Vagina (tissue), 2 donors: ENCODE data around the gene TECR.

Experiments
- POLR2A ChIP-seq, 2 donors: fragments of 450-650 bp; IDR thresholded peaks; one replicate each; pipeline ENCODE4 v1.6.1; 2017; ENCODE audit warnings: antibody characterized with exemption in 2 of 2, mild to moderate bottlenecking in 2 of 2, moderate library complexity in 2 of 2
- POLR2AphosphoS5 ChIP-seq, 2 donors: sonication (generic); formaldehyde crosslinking; IDR thresholded peaks; one replicate each; pipeline ENCODE4 v1.9.0; 2017; ENCODE audit warnings: antibody characterized with exemption in 2 of 2, mild to moderate bottlenecking in 2 of 2, low read depth in 1 of 2; ENCODE audit not compliant: insufficient read depth in 1 of 2
- TF ChIP-seq, protein P1 (sequence below), 3 experiments: fragments of 450-650 bp in 2 of 3; fragments of 200-600 bp in 1 of 3; sonication (generic) in 1 of 3; IDR thresholded peaks; one replicate each; pipeline ENCODE4 v1.5.1; 2017 to 2019; ENCODE audit warnings: antibody characterized with exemption in 3 of 3, mild to moderate bottlenecking in 2 of 3, moderate library complexity in 2 of 3

DNA sequence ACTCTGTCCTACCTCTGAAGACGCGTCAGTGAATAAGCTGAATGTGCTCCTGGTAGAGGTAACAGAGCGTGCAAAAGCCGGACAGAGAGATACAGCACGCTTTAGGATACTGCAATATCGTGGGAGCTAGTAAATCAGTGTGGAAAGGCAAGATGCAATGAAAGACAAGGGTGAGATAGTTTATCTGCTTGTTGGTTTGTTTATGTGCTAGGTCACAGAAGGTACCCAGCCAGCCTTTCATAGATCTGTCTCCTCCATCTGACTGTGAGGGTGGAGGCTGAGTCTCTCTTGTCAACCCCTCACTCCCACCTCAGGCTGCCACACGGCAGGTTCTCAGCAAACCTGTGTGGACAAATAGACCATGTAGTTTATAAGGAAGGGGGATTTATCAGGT, 32.6 kb upstream of the TECR start:
- TF ChIP-seq, protein P1, sequence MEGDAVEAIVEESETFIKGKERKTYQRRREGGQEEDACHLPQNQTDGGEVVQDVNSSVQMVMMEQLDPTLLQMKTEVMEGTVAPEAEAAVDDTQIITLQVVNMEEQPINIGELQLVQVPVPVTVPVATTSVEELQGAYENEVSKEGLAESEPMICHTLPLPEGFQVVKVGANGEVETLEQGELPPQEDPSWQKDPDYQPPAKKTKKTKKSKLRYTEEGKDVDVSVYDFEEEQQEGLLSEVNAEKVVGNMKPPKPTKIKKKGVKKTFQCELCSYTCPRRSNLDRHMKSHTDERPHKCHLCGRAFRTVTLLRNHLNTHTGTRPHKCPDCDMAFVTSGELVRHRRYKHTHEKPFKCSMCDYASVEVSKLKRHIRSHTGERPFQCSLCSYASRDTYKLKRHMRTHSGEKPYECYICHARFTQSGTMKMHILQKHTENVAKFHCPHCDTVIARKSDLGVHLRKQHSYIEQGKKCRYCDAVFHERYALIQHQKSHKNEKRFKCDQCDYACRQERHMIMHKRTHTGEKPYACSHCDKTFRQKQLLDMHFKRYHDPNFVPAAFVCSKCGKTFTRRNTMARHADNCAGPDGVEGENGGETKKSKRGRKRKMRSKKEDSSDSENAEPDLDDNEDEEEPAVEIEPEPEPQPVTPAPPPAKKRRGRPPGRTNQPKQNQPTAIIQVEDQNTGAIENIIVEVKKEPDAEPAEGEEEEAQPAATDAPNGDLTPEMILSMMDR (IDR thresholded peaks at IDR 0.05), result no peak
- TF ChIP-seq POLR2AphosphoS5 (IDR thresholded peaks at IDR 0.05; ENCODE audit: insufficient read depth in 1 of 2, low read depth in 1 of 2) (no peak), POLR2A (IDR thresholded peaks at IDR 0.05) (no peak)
